Panc1 (cell line): Measurements from ENCODE around the gene CAPZA1. TPM values are rescaled to one million over a fixed set of nuclear protein-coding genes. Genes with fewer than 3 reads are reported as not detected.
A peak's percentile ranks its signal among the peaks of the same experiment; 100 is the strongest.

ENCODE experiments used
- ATAC-seq: fragments of 200-7000 bp; cut with Tn5 transposase; 2 replicates; pipeline ENCODE4 v1.9.1; 2020; ENCODE audit warnings: mild to moderate bottlenecking, moderate library complexity
- BruUV-seq: library from RNA; stranded (reverse); fragments of 400-500 nt; replicated peaks from 2 replicates; lab custom pipeline; 2021; lab: Mats Ljungman, UMichigan
- CTCF ChIA-PET: fragments of 300-600 bp; sonication (Branson Sonifier 250); formaldehyde crosslinking; loops from one replicate; lab custom pipeline; 2022; ENCODE audit warnings: antibody characterized with exemption; lab: Charles Lee
- POLR2A ChIA-PET: fragments of 300-600 bp; sonication (Branson Sonifier 250); formaldehyde crosslinking; loops from one replicate; lab custom pipeline; 2022; ENCODE audit warnings: antibody characterized with exemption; lab: Charles Lee
- DNase-seq: peaks from one replicate; pipeline ENCODE4 v3.0.0-alpha.2; 2010; ENCODE audit warnings: low read depth, low spot score
- H3K27ac ChIP-seq: 2 replicates; pipeline ENCODE4 v1.5.1; 2011; ENCODE audit warnings: mild to moderate bottlenecking, low read length, inconsistent platforms
- H3K27me3 ChIP-seq: fragments of 200-500 bp; sonication (Bioruptor generic); 2 replicates; pipeline ENCODE4 v1.6.0; 2014; ENCODE audit warnings: low read length, inconsistent platforms; ENCODE audit not compliant: control insufficient read depth, insufficient read depth
- H3K36me3 ChIP-seq: fragments of 200-500 bp; sonication (Bioruptor generic); 2 replicates; pipeline ENCODE4 v1.5.1; 2014; ENCODE audit warnings: inconsistent platforms, mild to moderate bottlenecking, low read length, moderate library complexity; ENCODE audit not compliant: control insufficient read depth, insufficient read depth
- H3K4me1 ChIP-seq: 2 replicates; pipeline ENCODE4 v1.5.1; 2011; ENCODE audit warnings: inconsistent platforms, mild to moderate bottlenecking, low read length, moderate library complexity; ENCODE audit not compliant: control insufficient read depth, insufficient read depth
- H3K4me3 ChIP-seq, 2 experiments: 2 replicates each; pipeline ENCODE4 v1.5.1; 2011 to 2012; ENCODE audit warnings: low read depth in 2 of 2, low read length in 2 of 2, mild to moderate bottlenecking in 2 of 2, inconsistent platforms in 1 of 2, moderate library complexity in 1 of 2
- H3K9me3 ChIP-seq: fragments of 200-500 bp; sonication (Bioruptor generic); 2 replicates; pipeline ENCODE4 v1.5.1; 2014; ENCODE audit warnings: low read depth, mild to moderate bottlenecking, inconsistent platforms, low read length, moderate library complexity; ENCODE audit not compliant: control insufficient read depth, insufficient read depth
- CTCF ChIP-seq: fragments of 450-650 bp; IDR thresholded peaks from 2 replicates; pipeline ENCODE4 v1.5.1; 2017; ENCODE audit warnings: mild to moderate bottlenecking
- POLR2AphosphoS5 ChIP-seq: IDR thresholded peaks from 2 replicates; pipeline ENCODE4 v1.6.1; 2012; ENCODE audit warnings: mild to moderate bottlenecking, low read depth, low read length, moderate library complexity
- REST ChIP-seq, 2 experiments: IDR thresholded peaks; 2 replicates each; pipeline ENCODE4 v1.6.1; 2011 to 2012; ENCODE audit warnings: low read depth in 2 of 2, control low read depth in 1 of 2, low read length in 1 of 2, mild to moderate bottlenecking in 1 of 2, moderate library complexity in 1 of 2; ENCODE audit not compliant: insufficient read depth in 1 of 2
- SIN3A ChIP-seq: IDR thresholded peaks from 2 replicates; pipeline ENCODE4 v1.6.1; 2012; ENCODE audit warnings: low read depth, mild to moderate bottlenecking, low read length, moderate library complexity, borderline replicate concordance; ENCODE audit not compliant: insufficient read depth
- TCF7L2 ChIP-seq: IDR thresholded peaks from 2 replicates; pipeline ENCODE4 v1.6.1; 2011; ENCODE audit warnings: mild to moderate bottlenecking, low read depth, low read length, inconsistent platforms
- in situ Hi-C: cut with HindIII; loops from 2 replicates; pipeline ENCODE4 v1.10.0; 2016; ENCODE audit warnings: low sequenced_read_pairs, low pct_unique_long_range_greater_than_20kb
- intact Hi-C: fragments of 100-400 bp; cut with micrococcal nuclease; formaldehyde crosslinking; loops from one replicate; pipeline ENCODE4 v1.10.0; 2022; ENCODE audit not compliant: unreplicated experiment
- total RNA-seq: library from RNA; stranded (reverse); gene quantifications from one replicate; pipeline ENCODE4 v1.2.1, GENCODE V29; 2021; ENCODE audit not compliant: unreplicated experiment

CAPZA1 gene
- total RNA-seq, 1 experiment from 2014 or later: 128 TPM

GRCh38 chr1:112714313-112715263 is 95.0 kb downstream of the CAPZA1 start:
- H3K4me1 ChIP-seq: no peaks in the 10 kb centered on the region; the same call in 1 of the 2 replicates
- H3K27me3 ChIP-seq: no peaks in the 10 kb centered on the region
- in situ Hi-C loops: no loop called here
- ChIA-PET POLR2A (no interaction called here), CTCF (interaction anchor here (0.5 to 3.2 kb wide), 5 partner anchors 90 to 1784 kb away, joined by 3 to 39 read pairs (median 5); partner anchors contain the start of gene LRIG2)
- ATAC-seq: peak; percentile 49
- intact Hi-C loops: loop anchor here (5.0 kb wide), 1 partner anchor 328 kb away; no protein-coding TSS in a partner anchor
- no peak overlapping the region for H3K27ac ChIP-seq
- no peaks in the 10 kb centered on the region for H3K9me3 ChIP-seq
- no TSS peak for BruUV-seq
- DNase-seq: no peak
- H3K4me3 ChIP-seq: peak overlapping the region; percentile 53
- TF ChIP-seq POLR2AphosphoS5: no peak
- TF ChIP-seq CTCF: peak; percentile 34
- no peaks in the 10 kb centered on the region for H3K36me3 ChIP-seq

GRCh38 chr1:112715264-112716053 is 95.8 kb downstream of the CAPZA1 start, which contains the start of gene PPM1J:
PPM1J (minus strand) TSS chr1:112715332; CDS start chr1:112715301, 31 bp downstream.
- H3K27ac ChIP-seq: no peak within 1 kb of the TSS
- POLR2A ChIA-PET: no interaction called here
- in situ Hi-C loops: no loop called here

More at GRCh38 chr1:112715264-112716053, 95.8 kb downstream of the CAPZA1 start, which contains the start of gene PPM1J:
- no peaks in the 10 kb centered on the region; the same call in 1 of the 2 replicates for H3K4me1 ChIP-seq
- intact Hi-C loops: loop anchor here (1.0 to 5.0 kb wide), 2 partner anchors 89 to 327 kb away; no protein-coding TSS in a partner anchor
- peak within 1 kb of the TSS; percentile 53 to 64 for H3K4me3 ChIP-seq
- no TSS peak for BruUV-seq
- ATAC-seq (peak; percentile 82), DNase-seq (no peak)
- H3K36me3 ChIP-seq: no peaks in the 10 kb centered on the region
- CTCF ChIA-PET: interaction anchor here (0.5 to 3.2 kb wide), 5 partner anchors 89 to 604 kb away, joined by 3 to 39 read pairs (median 5); partner anchors contain the start of gene LRIG2
- no peaks in the 10 kb centered on the region for H3K27me3 ChIP-seq
- TF ChIP-seq REST (IDR thresholded peaks at IDR 0.05; ENCODE audit: insufficient read depth in 1 of 2, low read depth in 2 of 2, low read length in 1 of 2) (no peak), CTCF (no peak), SIN3A (no peak), TCF7L2 (no peak), POLR2AphosphoS5 (no peak)
- no peaks in the 10 kb centered on the region for H3K9me3 ChIP-seq
